H1 (cell line): ENCODE data around the gene DCDC2B. TPM values are rescaled to one million over a fixed set of nuclear protein-coding genes. Genes with fewer than 3 reads are reported as not detected.

Experiments used
- PHF8 ChIP-seq: fragments of 200-600 bp; sonication (generic); conservative IDR thresholded peaks from 2 replicates; pipeline ENCODE4 v1.7.1; 2012; ENCODE audit warnings: low read depth, mild to moderate bottlenecking, inconsistent platforms, low read length, moderate library complexity
- RNF2 ChIP-seq: fragments of 200-900, 300-1000 bp; sonication (generic); IDR thresholded peaks from 2 replicates; pipeline ENCODE4 v1.7.1; 2016; ENCODE audit warnings: borderline replicate concordance, low read depth, mild to moderate bottlenecking, antibody characterized with exemption, low read length; ENCODE audit not compliant: poor library complexity, severe bottlenecking; ENCODE audit errors: missing control alignments
- SP4 ChIP-seq: IDR thresholded peaks from 2 replicates; pipeline ENCODE4 v1.6.1; 2012; ENCODE audit warnings: low read length, inconsistent platforms
- polyA plus RNA-seq, 7 experiments: library from polyadenylated mRNA; depleted of rRNA in 3 of 7; stranded (reverse) in 5 of 7; unstranded in 2 of 7; fragments of >200 nt in 5 of 7; fragments of 200-250 nt in 2 of 7; gene quantifications; 1 replicate in 5 of 7; 2 replicates in 1 of 7; 4 replicates in 1 of 7; pipeline versions ENCODE4 v1.2.1 to v1.2.3, GENCODE V29; 2011 to 2013; ENCODE audit warnings: missing spikeins in 2 of 7, mixed read lengths in 2 of 7
- total RNA-seq: library from RNA; stranded (reverse); fragmentation: NEBNext Ultra II Directional; extraction: Animal tissue kit (Norgen Biotek cat#: 25700); gene quantifications from 2 replicates; pipeline ENCODE4 v1.2.1, GENCODE V29; 2021
- TF ChIP-seq, protein P1 (sequence below): fragments of 300-600 bp; sonication (generic); IDR thresholded peaks from 2 replicates; pipeline ENCODE4 v1.7.1; 2012; ENCODE audit warnings: low read length, moderate library complexity, mild to moderate bottlenecking, inconsistent platforms; ENCODE audit not compliant: insufficient replicate concordance

The DCDC2B gene
- total and polyA plus RNA-seq, 2 of the 8 experiments (the other 6 are each of a cell fraction or from before 2014, with no cell fraction given) = not detected

DNA sequence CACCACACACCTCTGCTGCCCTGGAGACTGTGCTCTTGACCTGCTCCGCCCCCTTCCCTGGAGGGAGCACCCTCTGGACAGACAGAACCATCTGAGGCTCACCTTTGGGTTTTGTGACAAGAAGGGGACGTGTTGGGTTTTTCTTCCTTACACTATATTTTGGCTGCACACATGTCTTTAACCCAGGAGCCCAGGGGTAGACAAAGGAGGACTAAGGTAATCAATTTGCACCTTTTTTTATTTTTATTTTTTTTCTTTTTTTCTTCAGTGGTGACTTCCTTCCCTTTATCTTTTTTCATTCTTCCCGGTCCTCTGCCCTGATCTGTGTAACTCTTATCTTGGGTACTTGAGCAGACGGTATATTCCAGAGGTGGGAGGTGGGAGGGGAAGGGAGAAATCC lies 37.9 kb upstream of the DCDC2B start (continued):
- TF ChIP-seq, protein P1, sequence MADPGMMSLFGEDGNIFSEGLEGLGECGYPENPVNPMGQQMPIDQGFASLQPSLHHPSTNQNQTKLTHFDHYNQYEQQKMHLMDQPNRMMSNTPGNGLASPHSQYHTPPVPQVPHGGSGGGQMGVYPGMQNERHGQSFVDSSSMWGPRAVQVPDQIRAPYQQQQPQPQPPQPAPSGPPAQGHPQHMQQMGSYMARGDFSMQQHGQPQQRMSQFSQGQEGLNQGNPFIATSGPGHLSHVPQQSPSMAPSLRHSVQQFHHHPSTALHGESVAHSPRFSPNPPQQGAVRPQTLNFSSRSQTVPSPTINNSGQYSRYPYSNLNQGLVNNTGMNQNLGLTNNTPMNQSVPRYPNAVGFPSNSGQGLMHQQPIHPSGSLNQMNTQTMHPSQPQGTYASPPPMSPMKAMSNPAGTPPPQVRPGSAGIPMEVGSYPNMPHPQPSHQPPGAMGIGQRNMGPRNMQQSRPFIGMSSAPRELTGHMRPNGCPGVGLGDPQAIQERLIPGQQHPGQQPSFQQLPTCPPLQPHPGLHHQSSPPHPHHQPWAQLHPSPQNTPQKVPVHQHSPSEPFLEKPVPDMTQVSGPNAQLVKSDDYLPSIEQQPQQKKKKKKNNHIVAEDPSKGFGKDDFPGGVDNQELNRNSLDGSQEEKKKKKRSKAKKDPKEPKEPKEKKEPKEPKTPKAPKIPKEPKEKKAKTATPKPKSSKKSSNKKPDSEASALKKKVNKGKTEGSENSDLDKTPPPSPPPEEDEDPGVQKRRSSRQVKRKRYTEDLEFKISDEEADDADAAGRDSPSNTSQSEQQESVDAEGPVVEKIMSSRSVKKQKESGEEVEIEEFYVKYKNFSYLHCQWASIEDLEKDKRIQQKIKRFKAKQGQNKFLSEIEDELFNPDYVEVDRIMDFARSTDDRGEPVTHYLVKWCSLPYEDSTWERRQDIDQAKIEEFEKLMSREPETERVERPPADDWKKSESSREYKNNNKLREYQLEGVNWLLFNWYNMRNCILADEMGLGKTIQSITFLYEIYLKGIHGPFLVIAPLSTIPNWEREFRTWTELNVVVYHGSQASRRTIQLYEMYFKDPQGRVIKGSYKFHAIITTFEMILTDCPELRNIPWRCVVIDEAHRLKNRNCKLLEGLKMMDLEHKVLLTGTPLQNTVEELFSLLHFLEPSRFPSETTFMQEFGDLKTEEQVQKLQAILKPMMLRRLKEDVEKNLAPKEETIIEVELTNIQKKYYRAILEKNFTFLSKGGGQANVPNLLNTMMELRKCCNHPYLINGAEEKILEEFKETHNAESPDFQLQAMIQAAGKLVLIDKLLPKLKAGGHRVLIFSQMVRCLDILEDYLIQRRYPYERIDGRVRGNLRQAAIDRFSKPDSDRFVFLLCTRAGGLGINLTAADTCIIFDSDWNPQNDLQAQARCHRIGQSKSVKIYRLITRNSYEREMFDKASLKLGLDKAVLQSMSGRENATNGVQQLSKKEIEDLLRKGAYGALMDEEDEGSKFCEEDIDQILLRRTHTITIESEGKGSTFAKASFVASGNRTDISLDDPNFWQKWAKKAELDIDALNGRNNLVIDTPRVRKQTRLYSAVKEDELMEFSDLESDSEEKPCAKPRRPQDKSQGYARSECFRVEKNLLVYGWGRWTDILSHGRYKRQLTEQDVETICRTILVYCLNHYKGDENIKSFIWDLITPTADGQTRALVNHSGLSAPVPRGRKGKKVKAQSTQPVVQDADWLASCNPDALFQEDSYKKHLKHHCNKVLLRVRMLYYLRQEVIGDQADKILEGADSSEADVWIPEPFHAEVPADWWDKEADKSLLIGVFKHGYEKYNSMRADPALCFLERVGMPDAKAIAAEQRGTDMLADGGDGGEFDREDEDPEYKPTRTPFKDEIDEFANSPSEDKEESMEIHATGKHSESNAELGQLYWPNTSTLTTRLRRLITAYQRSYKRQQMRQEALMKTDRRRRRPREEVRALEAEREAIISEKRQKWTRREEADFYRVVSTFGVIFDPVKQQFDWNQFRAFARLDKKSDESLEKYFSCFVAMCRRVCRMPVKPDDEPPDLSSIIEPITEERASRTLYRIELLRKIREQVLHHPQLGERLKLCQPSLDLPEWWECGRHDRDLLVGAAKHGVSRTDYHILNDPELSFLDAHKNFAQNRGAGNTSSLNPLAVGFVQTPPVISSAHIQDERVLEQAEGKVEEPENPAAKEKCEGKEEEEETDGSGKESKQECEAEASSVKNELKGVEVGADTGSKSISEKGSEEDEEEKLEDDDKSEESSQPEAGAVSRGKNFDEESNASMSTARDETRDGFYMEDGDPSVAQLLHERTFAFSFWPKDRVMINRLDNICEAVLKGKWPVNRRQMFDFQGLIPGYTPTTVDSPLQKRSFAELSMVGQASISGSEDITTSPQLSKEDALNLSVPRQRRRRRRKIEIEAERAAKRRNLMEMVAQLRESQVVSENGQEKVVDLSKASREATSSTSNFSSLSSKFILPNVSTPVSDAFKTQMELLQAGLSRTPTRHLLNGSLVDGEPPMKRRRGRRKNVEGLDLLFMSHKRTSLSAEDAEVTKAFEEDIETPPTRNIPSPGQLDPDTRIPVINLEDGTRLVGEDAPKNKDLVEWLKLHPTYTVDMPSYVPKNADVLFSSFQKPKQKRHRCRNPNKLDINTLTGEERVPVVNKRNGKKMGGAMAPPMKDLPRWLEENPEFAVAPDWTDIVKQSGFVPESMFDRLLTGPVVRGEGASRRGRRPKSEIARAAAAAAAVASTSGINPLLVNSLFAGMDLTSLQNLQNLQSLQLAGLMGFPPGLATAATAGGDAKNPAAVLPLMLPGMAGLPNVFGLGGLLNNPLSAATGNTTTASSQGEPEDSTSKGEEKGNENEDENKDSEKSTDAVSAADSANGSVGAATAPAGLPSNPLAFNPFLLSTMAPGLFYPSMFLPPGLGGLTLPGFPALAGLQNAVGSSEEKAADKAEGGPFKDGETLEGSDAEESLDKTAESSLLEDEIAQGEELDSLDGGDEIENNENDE = no peak
- TF ChIP-seq RNF2 = no peak
- TF ChIP-seq PHF8 = no peak
- TF ChIP-seq SP4 = no peak
